Suppressor macrophage treated with lipopolysaccharide for 1 hour (primary cell): Measurements from ENCODE around the gene CDK4.
A peak's percentile ranks its signal among the peaks of the same experiment; 100 is the strongest.

Source experiments
- DNase-seq, 3 donors: peaks; one replicate each; pipeline ENCODE4 v3.0.0-alpha.2; 2020 to 2022

CDK4 gene

GRCh38 chr12:57737467-57738460 lies 14.3 kb downstream of the CDK4 start:
- no peak for DNase-seq

GRCh38 chr12:57736741-57737466 lies 15.2 kb downstream of the CDK4 start:
- no peak for DNase-seq

GRCh38 chr12:57735952-57736740 lies 16.0 kb downstream of the CDK4 start:
- DNase-seq = no peak

- no peak for DNase-seq
Observed at GRCh38 chr12:57735198-57735855, 16.8 kb downstream of the CDK4 start.

- no peak for DNase-seq
Observed at GRCh38 chr12:57734591-57734990, 17.5 kb downstream of the CDK4 start.

- no peak for DNase-seq
Observed at GRCh38 chr12:57733928-57734327, 18.2 kb downstream of the CDK4 start.

- no peak for DNase-seq
Observed at GRCh38 chr12:57732726-57733593, 19.1 kb downstream of the CDK4 start.

GRCh38 chr12:57732270-57732669 lies 19.8 kb downstream of the CDK4 start:
- DNase-seq = no peak

GRCh38 chr12:57731411-57732080 lies 20.6 kb downstream of the CDK4 start:
- DNase-seq = no peak

- DNase-seq = no peak
Observed at GRCh38 chr12:57730336-57731067, 21.6 kb downstream of the CDK4 start.

- no peak for DNase-seq
Observed at GRCh38 chr12:57729321-57729844, 22.7 kb downstream of the CDK4 start.

GRCh38 chr12:57727758-57728395 lies 24.2 kb downstream of the CDK4 start:
- no peak for DNase-seq

- DNase-seq = no peak
Observed at GRCh38 chr12:57726884-57727757, 25.0 kb downstream of the CDK4 start.

GRCh38 chr12:57726151-57726883 lies 25.8 kb downstream of the CDK4 start:
- DNase-seq = peak; percentile 38 to 41 (median 40)

GRCh38 chr12:57725851-57726150 lies 26.3 kb downstream of the CDK4 start:
- no peak for DNase-seq

- no peak for DNase-seq
Observed at GRCh38 chr12:57724936-57725740, 27.0 kb downstream of the CDK4 start.
